ENCODE data around the gene LRP1. TPM values are rescaled to one million over a fixed set of nuclear protein-coding genes. Genes with fewer than 3 reads are reported as not detected.

Gene LRP1
- polyA plus RNA-seq, 1 experiment, result 117 TPM

DNA sequence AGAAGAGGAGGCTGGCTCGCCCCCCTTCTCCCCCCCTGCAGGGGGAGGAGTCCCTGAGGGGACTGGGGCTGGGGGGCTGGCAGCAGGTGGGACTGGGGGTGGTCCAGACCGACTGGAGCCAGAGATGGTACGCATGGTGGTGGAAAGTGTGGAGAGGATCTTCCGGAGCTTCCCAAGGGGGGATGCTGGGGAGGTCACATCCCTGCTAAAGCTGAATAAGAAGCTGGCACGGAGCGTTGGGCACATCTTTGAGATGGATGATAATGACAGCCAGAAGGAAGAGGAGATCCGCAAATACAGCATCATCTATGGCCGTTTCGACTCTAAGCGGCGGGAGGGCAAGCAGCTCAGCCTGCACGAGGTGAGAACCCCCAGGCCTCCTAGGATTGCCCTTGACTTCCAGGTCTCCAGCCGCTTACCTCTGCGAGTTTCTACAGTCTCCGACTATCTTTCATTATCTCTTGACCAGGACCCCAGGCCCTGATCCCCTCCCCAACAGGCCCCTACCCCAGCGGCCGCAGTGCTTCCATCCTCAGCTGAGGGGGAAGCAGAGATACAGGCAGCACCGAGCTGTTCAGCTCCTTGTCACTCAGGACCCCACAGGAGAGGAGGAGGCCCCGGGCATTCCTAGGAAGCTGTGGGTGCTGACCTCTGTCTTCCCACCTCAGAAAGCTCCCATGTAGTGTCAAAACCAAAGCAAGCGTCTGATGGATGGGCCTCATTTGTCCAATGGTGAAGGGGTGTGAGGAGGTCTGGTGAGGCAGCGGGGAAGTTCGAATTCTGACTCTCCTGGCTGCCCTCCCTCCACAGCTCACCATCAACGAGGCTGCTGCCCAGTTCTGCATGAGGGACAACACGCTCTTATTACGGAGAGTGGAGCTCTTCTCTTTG lies 36.4 kb upstream of the LRP1 start:
- DNase-seq (ENCODE audit: low read depth), result no peak
- TF ChIP-seq, protein P1, sequence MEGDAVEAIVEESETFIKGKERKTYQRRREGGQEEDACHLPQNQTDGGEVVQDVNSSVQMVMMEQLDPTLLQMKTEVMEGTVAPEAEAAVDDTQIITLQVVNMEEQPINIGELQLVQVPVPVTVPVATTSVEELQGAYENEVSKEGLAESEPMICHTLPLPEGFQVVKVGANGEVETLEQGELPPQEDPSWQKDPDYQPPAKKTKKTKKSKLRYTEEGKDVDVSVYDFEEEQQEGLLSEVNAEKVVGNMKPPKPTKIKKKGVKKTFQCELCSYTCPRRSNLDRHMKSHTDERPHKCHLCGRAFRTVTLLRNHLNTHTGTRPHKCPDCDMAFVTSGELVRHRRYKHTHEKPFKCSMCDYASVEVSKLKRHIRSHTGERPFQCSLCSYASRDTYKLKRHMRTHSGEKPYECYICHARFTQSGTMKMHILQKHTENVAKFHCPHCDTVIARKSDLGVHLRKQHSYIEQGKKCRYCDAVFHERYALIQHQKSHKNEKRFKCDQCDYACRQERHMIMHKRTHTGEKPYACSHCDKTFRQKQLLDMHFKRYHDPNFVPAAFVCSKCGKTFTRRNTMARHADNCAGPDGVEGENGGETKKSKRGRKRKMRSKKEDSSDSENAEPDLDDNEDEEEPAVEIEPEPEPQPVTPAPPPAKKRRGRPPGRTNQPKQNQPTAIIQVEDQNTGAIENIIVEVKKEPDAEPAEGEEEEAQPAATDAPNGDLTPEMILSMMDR (IDR thresholded peaks at IDR 0.05; ENCODE audit: insufficient read depth, low read depth, low read length), result no peak
- POLR2A ChIA-PET, result no interaction called here
- no peaks in the 10 kb centered on the region for H3K27me3 ChIP-seq (ENCODE audit: control insufficient read depth, insufficient read depth, low read length)
- CTCF ChIA-PET, result interaction anchor here (0.7 to 15.6 kb wide), 14 partner anchors 8 to 329 kb away, joined by 3 to 190 read pairs (median 4); partner anchors contain the start of genes HSD17B6, NEMP1 and STAT6
- H3K36me3 ChIP-seq (ENCODE audit: control insufficient read depth, insufficient read depth, low read length), result peaks cover 42% of the 10 kb centered on the region
- H3K4me3 ChIP-seq (ENCODE audit: low read depth, low read length), result peak overlapping the region; percentile 96

DNA sequence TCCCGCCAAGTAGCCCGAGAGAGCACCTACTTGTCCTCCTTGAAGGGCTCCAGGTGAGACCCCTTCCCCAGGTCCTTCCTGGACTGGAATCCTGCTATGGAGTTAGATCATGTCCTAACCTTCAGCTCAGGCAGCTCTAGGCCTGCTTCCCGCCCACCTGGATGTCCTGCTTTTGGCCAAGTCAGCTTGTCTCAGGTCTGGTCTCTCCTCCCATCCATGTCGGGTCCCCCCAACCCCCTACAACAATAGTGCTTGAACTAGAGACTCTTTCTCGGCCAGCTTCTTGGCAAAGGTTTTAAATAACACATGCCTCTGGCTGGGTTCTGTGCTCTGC lies 35.8 kb upstream of the LRP1 start:
- TF ChIP-seq, protein P1 (IDR thresholded peaks at IDR 0.05; ENCODE audit: insufficient read depth, low read depth, low read length), result no peak
- no peak for DNase-seq (ENCODE audit: low read depth)
- no peaks in the 10 kb centered on the region for H3K27me3 ChIP-seq (ENCODE audit: control insufficient read depth, insufficient read depth, low read length)
- peaks cover 45% of the 10 kb centered on the region for H3K36me3 ChIP-seq (ENCODE audit: control insufficient read depth, insufficient read depth, low read length)
- CTCF ChIA-PET, result interaction anchor here (1.0 to 15.6 kb wide), 12 partner anchors 9 to 330 kb away, joined by 3 to 190 read pairs (median 4); partner anchors contain the start of genes HSD17B6, NEMP1 and STAT6
- H3K4me3 ChIP-seq (ENCODE audit: low read depth, low read length), result no peak overlapping the region
- POLR2A ChIA-PET, result interaction anchor here (0.6 kb wide), 1 partner anchor 27 kb away, joined by 19 read pairs; no protein-coding TSS in a partner anchor

DNA sequence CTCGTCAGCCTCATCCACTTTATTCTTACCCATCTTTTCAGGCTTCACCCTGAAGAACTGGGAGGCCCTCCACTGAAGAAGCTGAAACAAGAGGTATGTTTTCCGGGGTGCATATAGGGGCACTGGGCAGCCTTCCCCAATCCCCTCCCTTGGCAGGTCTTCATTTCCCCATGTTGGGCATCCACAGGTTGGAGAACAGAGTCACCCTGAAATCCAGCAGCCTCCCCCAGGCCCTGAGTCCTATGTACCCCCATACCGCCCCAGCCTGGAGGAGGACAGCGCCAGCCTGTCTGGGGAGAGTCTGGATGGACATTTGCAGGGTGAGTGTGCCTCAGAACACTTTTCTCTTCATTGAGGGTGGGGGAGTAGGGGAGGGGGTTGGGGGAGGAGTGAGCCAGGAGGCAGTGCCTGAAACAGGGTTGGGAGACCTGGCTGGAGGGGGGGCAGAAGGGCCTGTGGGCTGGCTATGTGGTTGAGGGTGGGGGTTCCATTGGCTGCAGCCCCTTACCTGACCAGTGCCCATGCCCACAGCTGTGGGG lies 35.3 kb upstream of the LRP1 start:
- ChIA-PET POLR2A (interaction anchor here (0.6 kb wide), 1 partner anchor 27 kb away, joined by 19 read pairs; no protein-coding TSS in a partner anchor), CTCF (interaction anchor here (1.0 to 15.6 kb wide), 12 partner anchors 9 to 330 kb away, joined by 3 to 190 read pairs (median 5); partner anchors contain the start of genes HSD17B6, LRP1, NEMP1 and STAT6)
- Histone ChIP-seq H3K27me3 (ENCODE audit: control insufficient read depth, insufficient read depth, low read length) (no peaks in the 10 kb centered on the region), H3K36me3 (ENCODE audit: control insufficient read depth, insufficient read depth, low read length) (peaks cover 45% of the 10 kb centered on the region), H3K4me3 (ENCODE audit: low read depth, low read length) (no peak overlapping the region)
- no peak for DNase-seq (ENCODE audit: low read depth)
- TF ChIP-seq, protein P1 (IDR thresholded peaks at IDR 0.05; ENCODE audit: insufficient read depth, low read depth, low read length), result no peak

DNA sequence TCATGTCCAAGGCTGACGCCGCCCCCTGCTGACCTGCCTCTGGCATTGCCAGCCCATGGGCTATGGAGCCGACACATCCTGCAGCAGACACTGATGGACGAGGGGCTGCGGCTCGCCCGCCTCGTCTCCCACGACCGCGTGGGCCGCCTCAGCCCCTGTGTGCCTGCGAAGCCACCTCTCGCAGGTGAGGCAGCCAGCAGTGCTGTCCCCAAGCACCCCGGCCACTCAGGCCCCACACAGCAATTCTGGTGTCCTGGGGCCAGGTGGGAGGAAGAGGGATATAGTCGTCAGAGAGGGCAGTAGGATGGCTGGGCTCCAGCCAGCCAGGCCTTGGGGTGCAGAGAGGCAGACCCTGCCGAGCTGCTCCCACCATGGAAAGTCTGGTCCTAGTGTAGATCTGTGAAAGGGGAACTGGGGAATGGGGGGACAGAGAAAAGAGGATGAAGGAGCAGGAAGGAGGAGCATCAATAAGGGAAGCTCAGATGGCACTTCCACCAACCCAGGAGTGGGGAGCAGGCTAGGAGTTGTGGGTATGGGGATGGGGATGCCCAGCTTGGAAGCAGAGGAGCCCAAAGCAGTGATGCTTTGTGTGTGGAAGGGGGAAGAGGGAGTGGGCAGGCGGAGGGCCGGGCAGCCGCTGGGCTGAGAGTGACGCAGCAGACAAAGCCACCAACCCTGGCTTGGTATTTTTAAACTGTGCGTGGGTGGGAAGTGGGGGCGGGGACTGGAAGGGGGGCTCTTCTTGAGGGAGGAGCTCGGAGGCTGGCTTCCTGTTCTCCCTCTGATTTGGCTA lies 34.7 kb upstream of the LRP1 start:
- peaks cover 50% of the 10 kb centered on the region for H3K36me3 ChIP-seq (ENCODE audit: control insufficient read depth, insufficient read depth, low read length)
- CTCF ChIA-PET, result interaction anchor here (0.8 to 15.6 kb wide), 13 partner anchors 14 to 331 kb away, joined by 3 to 190 read pairs (median 5); partner anchors contain the start of genes HSD17B6, LRP1, NEMP1 and SHMT2
- no peak overlapping the region for H3K4me3 ChIP-seq (ENCODE audit: low read depth, low read length)

More for the DNA sequence above, 34.7 kb upstream of the LRP1 start:
- TF ChIP-seq, protein P1 (IDR thresholded peaks at IDR 0.05; ENCODE audit: insufficient read depth, low read depth, low read length), result peak; percentile 67
- POLR2A ChIA-PET, result interaction anchor here (0.5 to 1.1 kb wide), 3 partner anchors 11 to 18 kb away, joined by 3 to 5 read pairs (median 3); partner anchors contain the start of gene STAT6
- no peak for DNase-seq (ENCODE audit: low read depth)
- no peaks in the 10 kb centered on the region for H3K27me3 ChIP-seq (ENCODE audit: control insufficient read depth, insufficient read depth, low read length)
